Liver (tissue), 3 donors: ENCODE data around the gene LTBP2.

ENCODE experiments used
- EGR1 ChIP-seq, 2 donors: IDR thresholded peaks; 2 replicates each; pipeline ENCODE4 v1.6.1; 2016 to 2018; ENCODE audit warnings: antibody characterized with exemption in 2 of 2, low read depth in 2 of 2
- TAF1 ChIP-seq: conservative IDR thresholded peaks from 2 replicates; pipeline ENCODE4 v1.6.1; 2016; ENCODE audit warnings: antibody characterized with exemption, mild to moderate bottlenecking
- TF ChIP-seq, protein P1 (sequence below): fragments of 150-350 bp; IDR thresholded peaks from 2 replicates; pipeline ENCODE4 v1.5.1; 2017; ENCODE audit warnings: improper control_type of control experiment, low read depth, low read length; ENCODE audit not compliant: missing input control
- donor health status: healthy.
- donor health status: healthy.

DNA sequence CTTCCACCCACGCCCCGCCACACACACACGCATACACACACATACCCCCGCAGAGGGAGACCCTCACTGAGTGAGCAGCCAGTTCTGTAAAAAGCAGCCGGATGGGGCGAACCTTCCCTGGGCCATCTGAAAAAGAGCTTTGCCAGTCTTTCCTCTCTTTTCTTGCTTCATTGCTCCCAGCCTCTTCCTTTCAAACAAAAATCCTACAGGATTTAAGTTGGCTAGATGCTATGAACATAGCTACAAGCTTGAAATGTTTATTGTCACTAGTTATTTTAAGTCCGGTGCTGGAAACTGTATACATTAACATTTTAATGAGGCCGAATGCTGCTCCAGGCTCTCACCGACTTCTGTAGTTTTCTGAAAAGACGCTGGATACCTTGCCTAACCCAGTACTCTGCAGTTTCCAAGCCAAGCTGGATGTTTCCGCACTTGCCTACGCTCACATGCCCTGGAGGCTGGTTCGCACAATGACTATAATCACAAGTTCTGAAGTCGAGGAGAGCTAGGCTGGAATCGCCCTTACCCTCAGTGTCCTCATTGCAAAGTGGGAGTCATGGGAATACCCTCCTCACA lies 39.2 kb downstream of the LTBP2 start:
- TF ChIP-seq TAF1 (no peak), EGR1 (IDR thresholded peaks at IDR 0.05; ENCODE audit: low read depth in 2 of 2) (no peak)
- TF ChIP-seq, protein P1, sequence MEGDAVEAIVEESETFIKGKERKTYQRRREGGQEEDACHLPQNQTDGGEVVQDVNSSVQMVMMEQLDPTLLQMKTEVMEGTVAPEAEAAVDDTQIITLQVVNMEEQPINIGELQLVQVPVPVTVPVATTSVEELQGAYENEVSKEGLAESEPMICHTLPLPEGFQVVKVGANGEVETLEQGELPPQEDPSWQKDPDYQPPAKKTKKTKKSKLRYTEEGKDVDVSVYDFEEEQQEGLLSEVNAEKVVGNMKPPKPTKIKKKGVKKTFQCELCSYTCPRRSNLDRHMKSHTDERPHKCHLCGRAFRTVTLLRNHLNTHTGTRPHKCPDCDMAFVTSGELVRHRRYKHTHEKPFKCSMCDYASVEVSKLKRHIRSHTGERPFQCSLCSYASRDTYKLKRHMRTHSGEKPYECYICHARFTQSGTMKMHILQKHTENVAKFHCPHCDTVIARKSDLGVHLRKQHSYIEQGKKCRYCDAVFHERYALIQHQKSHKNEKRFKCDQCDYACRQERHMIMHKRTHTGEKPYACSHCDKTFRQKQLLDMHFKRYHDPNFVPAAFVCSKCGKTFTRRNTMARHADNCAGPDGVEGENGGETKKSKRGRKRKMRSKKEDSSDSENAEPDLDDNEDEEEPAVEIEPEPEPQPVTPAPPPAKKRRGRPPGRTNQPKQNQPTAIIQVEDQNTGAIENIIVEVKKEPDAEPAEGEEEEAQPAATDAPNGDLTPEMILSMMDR: no peak
